H9 (cell line): ENCODE data around the gene SP5. TPM values are rescaled to one million over a fixed set of nuclear protein-coding genes. Genes with fewer than 3 reads are reported as not detected.

Source experiments
- DNase-seq: peaks from one replicate; pipeline ENCODE4 v3.0.0-alpha.2; 2017
- H2AFZ ChIP-seq: one replicate; pipeline ENCODE4 v1.6.1; 2013; ENCODE audit warnings: mild to moderate bottlenecking, low read length, control low read depth, moderate library complexity
- H2AK5ac ChIP-seq: 2 replicates; pipeline ENCODE4 v1.6.1; 2013; ENCODE audit warnings: low read length, control low read depth, mixed read lengths; ENCODE audit not compliant: insufficient read length
- H2BK120ac ChIP-seq: one replicate; pipeline ENCODE4 v1.6.1; 2013; ENCODE audit warnings: low read depth, mild to moderate bottlenecking, low read length, control low read depth, inconsistent platforms; ENCODE audit not compliant: poor library complexity, severe bottlenecking
- H2BK12ac ChIP-seq: 2 replicates; pipeline ENCODE4 v1.6.1; 2013; ENCODE audit warnings: low read length, control low read depth, mixed read lengths, low read depth; ENCODE audit not compliant: insufficient read length
- H2BK15ac ChIP-seq: 2 replicates; pipeline ENCODE4 v1.6.1; 2013; ENCODE audit warnings: low read depth, low read length, control low read depth
- H2BK20ac ChIP-seq: one replicate; pipeline ENCODE4 v1.6.1; 2013; ENCODE audit warnings: low read depth, mild to moderate bottlenecking, low read length, control low read depth, inconsistent platforms; ENCODE audit not compliant: poor library complexity, severe bottlenecking
- H2BK5ac ChIP-seq: 2 replicates; pipeline ENCODE4 v1.6.1; 2013; ENCODE audit warnings: low read length, control low read depth, mixed read lengths; ENCODE audit not compliant: insufficient read length
- H3K14ac ChIP-seq: 2 replicates; pipeline ENCODE4 v1.6.1; 2013; ENCODE audit warnings: low read length, control low read depth; ENCODE audit not compliant: insufficient read depth
- H3K18ac ChIP-seq: 2 replicates; pipeline ENCODE4 v1.6.1; 2013; ENCODE audit warnings: low read depth, mild to moderate bottlenecking, mixed read lengths, low read length, control low read depth; ENCODE audit not compliant: insufficient read length
- H3K23ac ChIP-seq: 2 replicates; pipeline ENCODE4 v1.6.1; 2013; ENCODE audit warnings: low read length, control low read depth, mixed read lengths, low read depth; ENCODE audit not compliant: insufficient read length
- H3K23me2 ChIP-seq: 2 replicates; pipeline ENCODE4 v1.6.1; 2013; ENCODE audit warnings: low read depth, mild to moderate bottlenecking, mixed read lengths, low read length, control low read depth; ENCODE audit not compliant: insufficient read length, poor library complexity, severe bottlenecking
- H3K27ac ChIP-seq: 2 replicates; pipeline ENCODE4 v1.5.1; 2013; ENCODE audit warnings: low read length, control low read depth, mixed read lengths, low read depth; ENCODE audit not compliant: insufficient read length
- H3K27me3 ChIP-seq: 2 replicates; pipeline ENCODE4 v1.6.1; 2013; ENCODE audit warnings: low read length, control low read depth, inconsistent platforms; ENCODE audit not compliant: insufficient read depth
- H3K4ac ChIP-seq: 2 replicates; pipeline ENCODE4 v1.6.1; 2013; ENCODE audit warnings: low read depth, mild to moderate bottlenecking, control low read depth, inconsistent platforms, low read length, moderate library complexity
- H3K4me1 ChIP-seq: 2 replicates; pipeline ENCODE4 v1.6.1; 2013; ENCODE audit warnings: low read length, control low read depth, inconsistent platforms; ENCODE audit not compliant: insufficient read depth
- H3K4me2 ChIP-seq: 2 replicates; pipeline ENCODE4 v1.6.1; 2013; ENCODE audit warnings: low read length, control low read depth, mixed read lengths; ENCODE audit not compliant: insufficient read length, insufficient read depth
- H3K56ac ChIP-seq: 2 replicates; pipeline ENCODE4 v1.6.1; 2013; ENCODE audit warnings: low read depth, mild to moderate bottlenecking, mixed read lengths, low read length, control low read depth; ENCODE audit not compliant: insufficient read length
- H3K79me1 ChIP-seq: 2 replicates; pipeline ENCODE4 v1.6.1; 2013; ENCODE audit warnings: low read depth, mild to moderate bottlenecking, moderate library complexity, low read length, control low read depth, inconsistent platforms; ENCODE audit not compliant: insufficient read depth, poor library complexity, severe bottlenecking
- H3K79me2 ChIP-seq: 2 replicates; pipeline ENCODE4 v1.6.1; 2013; ENCODE audit warnings: low read length, control low read depth, inconsistent platforms; ENCODE audit not compliant: insufficient read depth
- H3K9ac ChIP-seq: 2 replicates; pipeline ENCODE4 v1.6.1; 2013; ENCODE audit warnings: low read length, control low read depth, mixed read lengths; ENCODE audit not compliant: insufficient read length; ENCODE audit errors: extremely low read depth
- H3K9me3 ChIP-seq: one replicate; pipeline ENCODE4 v1.6.1; 2013; ENCODE audit warnings: low read depth, low read length, inconsistent platforms; ENCODE audit not compliant: control insufficient read depth
- H3T11ph ChIP-seq: one replicate; pipeline ENCODE4 v1.6.1; 2013; ENCODE audit warnings: mild to moderate bottlenecking, low read length, control low read depth, inconsistent platforms
- H4K20me1 ChIP-seq: one replicate; pipeline ENCODE4 v1.6.1; 2013; ENCODE audit not compliant: control insufficient read depth, insufficient read length, insufficient read depth
- H4K5ac ChIP-seq: 2 replicates; pipeline ENCODE4 v1.6.1; 2013; ENCODE audit warnings: low read depth, mild to moderate bottlenecking, mixed read lengths, low read length, control low read depth; ENCODE audit not compliant: insufficient read length
- H4K8ac ChIP-seq: replicated peaks from 2 replicates; pipeline ENCODE4 v1.6.1; 2013; ENCODE audit warnings: low read length, control low read depth, mixed read lengths, low read depth; ENCODE audit not compliant: insufficient read length
- H4K91ac ChIP-seq: 2 replicates; pipeline ENCODE4 v1.6.1; 2013; ENCODE audit warnings: low read depth, mild to moderate bottlenecking, moderate library complexity, mixed read lengths, low read length, control low read depth; ENCODE audit not compliant: insufficient read length
- H3K27ac Mint-ChIP-seq, 3 experiments: 2 replicates in 2 of 3; 3 replicates in 1 of 3; pipeline ENCODE4 v1.8.0; 2020 to 2021; ENCODE audit warnings: mixed read lengths in 3 of 3, mild to moderate bottlenecking in 1 of 3, moderate library complexity in 1 of 3
- H3K27me3 Mint-ChIP-seq: 2 replicates; pipeline ENCODE4 v1.8.0; 2021; ENCODE audit warnings: low read depth, mild to moderate bottlenecking, moderate library complexity, mixed read lengths
- H3K36me3 Mint-ChIP-seq, 3 experiments: 2 replicates in 2 of 3; 3 replicates in 1 of 3; pipeline ENCODE4 v1.8.0; 2020 to 2021; ENCODE audit warnings: low read depth in 3 of 3, mixed read lengths in 3 of 3; ENCODE audit not compliant: insufficient read depth in 1 of 3
- H3K4me1 Mint-ChIP-seq, 2 experiments: 2 replicates each; pipeline ENCODE4 v1.8.0; 2020; ENCODE audit warnings: mixed read lengths in 2 of 2
- H3K4me3 Mint-ChIP-seq, 2 experiments: 2 replicates in 1 of 2; 3 replicates in 1 of 2; pipeline ENCODE4 v1.8.0; 2020 to 2021; ENCODE audit warnings: mild to moderate bottlenecking in 2 of 2, mixed read lengths in 2 of 2, moderate library complexity in 1 of 2
- H3K9me3 Mint-ChIP-seq, 2 experiments: 2 replicates in 1 of 2; 3 replicates in 1 of 2; pipeline ENCODE4 v1.8.0; 2020; ENCODE audit warnings: mild to moderate bottlenecking in 2 of 2, mixed read lengths in 2 of 2, moderate library complexity in 1 of 2
- total RNA-seq: library from RNA; stranded (reverse); gene quantifications from 2 replicates; pipeline ENCODE4 v1.2.1, GENCODE V29; 2021
- TF ChIP-seq, protein P1 (sequence below): fragments of 200-600 bp; sonication (generic); conservative IDR thresholded peaks from 3 replicates; pipeline ENCODE4 v1.8.0; 2021; ENCODE audit warnings: antibody characterized with exemption, mild to moderate bottlenecking

The SP5 gene
- total RNA-seq, 1 experiment from 2014 or later, result 1.7 TPM

DNA sequence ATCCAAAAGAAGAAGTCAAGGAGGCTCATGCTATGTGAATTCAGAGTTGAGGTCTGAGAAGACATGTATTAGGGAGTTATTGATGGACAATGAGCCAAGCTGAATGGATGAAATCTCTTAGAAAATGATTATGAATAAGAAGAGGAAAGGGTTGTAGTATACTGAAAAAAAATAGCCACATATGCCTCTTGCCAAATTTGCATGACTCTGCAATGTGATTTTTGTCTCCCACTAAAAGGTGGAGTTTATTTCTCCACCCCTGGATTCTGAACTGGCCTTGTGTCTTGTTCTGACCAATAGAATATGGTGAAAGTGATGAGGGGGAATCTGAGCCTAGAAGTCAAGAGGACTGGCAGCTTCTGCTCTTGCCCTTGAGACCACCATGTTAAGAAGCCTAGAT lies 46.4 kb downstream of the SP5 start:
- no peak overlapping the region for H3K27ac Mint-ChIP-seq

More for the DNA sequence above, 46.4 kb downstream of the SP5 start:
- DNase-seq, result no peak
- Histone ChIP-seq H3K23me2 (no peaks in the 10 kb centered on the region), H2BK12ac (no peak overlapping the region), H3K4ac (no peak overlapping the region), H3T11ph (no peak overlapping the region), H3K9ac (no peak overlapping the region), H3K23ac (no peak overlapping the region), H2BK120ac (no peak overlapping the region), H3K79me2 (no peaks in the 10 kb centered on the region), H3K56ac (no peak overlapping the region), H3K27me3 (no peaks in the 10 kb centered on the region), H4K91ac (no peak overlapping the region), H4K8ac (no peak overlapping the region), H3K27ac (no peak overlapping the region), H3K4me1 (no peaks in the 10 kb centered on the region), H2AK5ac (no peak overlapping the region), H4K5ac (no peak overlapping the region), H2BK15ac (no peak overlapping the region), H3K14ac (no peak overlapping the region), H3K9me3 (no peaks in the 10 kb centered on the region), H4K20me1 (no peaks in the 10 kb centered on the region), H3K79me1 (no peaks in the 10 kb centered on the region), H2AFZ (no peak overlapping the region), H3K4me2 (no peak overlapping the region), H3K18ac (no peak overlapping the region), H2BK20ac (no peak overlapping the region), H2BK5ac (no peak overlapping the region)
- Mint-ChIP-seq H3K9me3 (peaks cover 0 to 3% of the 10 kb centered on the region in 2 experiments; a peak in 1 of 5 replicates), H3K36me3 (no peaks in the 10 kb centered on the region; a peak in 2 of 7 replicates), H3K4me1 (peaks cover 16 to 26% of the 10 kb centered on the region in 2 experiments), H3K4me3 (no peak overlapping the region), H3K27me3 (no peaks in the 10 kb centered on the region)
- TF ChIP-seq, protein P1, sequence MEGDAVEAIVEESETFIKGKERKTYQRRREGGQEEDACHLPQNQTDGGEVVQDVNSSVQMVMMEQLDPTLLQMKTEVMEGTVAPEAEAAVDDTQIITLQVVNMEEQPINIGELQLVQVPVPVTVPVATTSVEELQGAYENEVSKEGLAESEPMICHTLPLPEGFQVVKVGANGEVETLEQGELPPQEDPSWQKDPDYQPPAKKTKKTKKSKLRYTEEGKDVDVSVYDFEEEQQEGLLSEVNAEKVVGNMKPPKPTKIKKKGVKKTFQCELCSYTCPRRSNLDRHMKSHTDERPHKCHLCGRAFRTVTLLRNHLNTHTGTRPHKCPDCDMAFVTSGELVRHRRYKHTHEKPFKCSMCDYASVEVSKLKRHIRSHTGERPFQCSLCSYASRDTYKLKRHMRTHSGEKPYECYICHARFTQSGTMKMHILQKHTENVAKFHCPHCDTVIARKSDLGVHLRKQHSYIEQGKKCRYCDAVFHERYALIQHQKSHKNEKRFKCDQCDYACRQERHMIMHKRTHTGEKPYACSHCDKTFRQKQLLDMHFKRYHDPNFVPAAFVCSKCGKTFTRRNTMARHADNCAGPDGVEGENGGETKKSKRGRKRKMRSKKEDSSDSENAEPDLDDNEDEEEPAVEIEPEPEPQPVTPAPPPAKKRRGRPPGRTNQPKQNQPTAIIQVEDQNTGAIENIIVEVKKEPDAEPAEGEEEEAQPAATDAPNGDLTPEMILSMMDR, result no peak
